Measurements from ENCODE around the gene UBE3D. TPM values are rescaled to one million over a fixed set of nuclear protein-coding genes. Genes with fewer than 3 reads are reported as not detected.

UBE3D gene
- total and polyA plus RNA-seq, 10 donors = 3.8 to 20.6 (median 8.1) TPM

- Histone ChIP-seq H3K27me3 (replicated peaks in 1 of 7) (no peaks in the 10 kb centered on the region), H3K4me3 (no peak overlapping the region), H3K36me3 (peaks cover 0 to 27% (median 2%) of the 10 kb centered on the region in 6 donors), H3K9me3 (no peaks in the 10 kb centered on the region), H3K4me1 (no peaks in the 10 kb centered on the region), H3K27ac (no peak overlapping the region)
- no peak for DNase-seq
- intact Hi-C loops (cut with DNase I; ENCODE audit: low total_unique reads) = no loop called here
- 12 to 55% (median 36%) methylated on average over 1 of the region's 1 CpG for WGBS, 5 donors
- no peak for TF ChIP-seq POLR2A (IDR thresholded peaks at IDR 0.05)
- TF ChIP-seq POLR2AphosphoS5 (IDR thresholded peaks at IDR 0.05) = no peak
- TF ChIP-seq CTCF (IDR thresholded peaks at IDR 0.05 in 8 of 11, conservative IDR thresholded peaks at IDR 0.05 in 3 of 11) = no peak
Observed at GRCh38 chr6:83008626-83009025, 57.0 kb downstream of the UBE3D start.

GRCh38 chr6:83006270-83006905, 59.3 kb downstream of the UBE3D start:
- Histone ChIP-seq H3K4me3 (no peak overlapping the region), H3K9me3 (no peaks in the 10 kb centered on the region), H3K36me3 (peaks cover 0 to 5% (median 0%) of the 10 kb centered on the region in 6 donors), H3K4me1 (no peaks in the 10 kb centered on the region), H3K27ac (no peak overlapping the region), H3K27me3 (replicated peaks in 1 of 7) (no peaks in the 10 kb centered on the region)
- intact Hi-C loops (cut with DNase I; ENCODE audit: low total_unique reads) = no loop called here
- no peak for TF ChIP-seq POLR2A (IDR thresholded peaks at IDR 0.05)
- no peak for TF ChIP-seq CTCF (IDR thresholded peaks at IDR 0.05 in 8 of 11, conservative IDR thresholded peaks at IDR 0.05 in 3 of 11)
- TF ChIP-seq POLR2AphosphoS5 (IDR thresholded peaks at IDR 0.05) = no peak
- WGBS, 5 donors = 75 to 87% (median 85%) methylated on average over 2 of the region's 2 CpGs
- DNase-seq = no peak

GRCh38 chr6:82996156-82996555, 69.5 kb downstream of the UBE3D start:
- Histone ChIP-seq H3K9me3 (no peaks in the 10 kb centered on the region), H3K27me3 (replicated peaks in 1 of 7) (no peaks in the 10 kb centered on the region), H3K36me3 (peaks cover 0 to 5% (median 0%) of the 10 kb centered on the region in 6 donors), H3K4me1 (no peaks in the 10 kb centered on the region), H3K27ac (no peak overlapping the region), H3K4me3 (no peak overlapping the region)
- DNase-seq = no peak
- TF ChIP-seq POLR2AphosphoS5 (IDR thresholded peaks at IDR 0.05) = no peak
- no peak for TF ChIP-seq POLR2A (IDR thresholded peaks at IDR 0.05)
- no peak for TF ChIP-seq CTCF (IDR thresholded peaks at IDR 0.05 in 8 of 11, conservative IDR thresholded peaks at IDR 0.05 in 3 of 11)
- intact Hi-C loops (cut with DNase I; ENCODE audit: low total_unique reads) = no loop called here

GRCh38 chr6:82995066-82995465, 70.6 kb downstream of the UBE3D start:
- intact Hi-C loops (cut with DNase I; ENCODE audit: low total_unique reads) = no loop called here

More at GRCh38 chr6:82995066-82995465, 70.6 kb downstream of the UBE3D start:
- peaks cover 0 to 5% (median 0%) of the 10 kb centered on the region in 6 donors for H3K36me3 ChIP-seq
- H3K4me3 ChIP-seq = no peak overlapping the region
- TF ChIP-seq CTCF (IDR thresholded peaks at IDR 0.05 in 8 of 11, conservative IDR thresholded peaks at IDR 0.05 in 3 of 11) = no peak
- no peak for TF ChIP-seq POLR2AphosphoS5 (IDR thresholded peaks at IDR 0.05)
- TF ChIP-seq POLR2A (IDR thresholded peaks at IDR 0.05) = no peak
- no peak for DNase-seq
- H3K27me3 ChIP-seq (replicated peaks in 1 of 7) = no peaks in the 10 kb centered on the region
- no peak overlapping the region for H3K27ac ChIP-seq
- H3K9me3 ChIP-seq = no peaks in the 10 kb centered on the region
- H3K4me1 ChIP-seq = no peaks in the 10 kb centered on the region
- 46 to 66% (median 61%) methylated on average over 3 of the region's 3 CpGs for WGBS, 5 donors
